Activated naive CD4-positive, alpha-beta T cell treated with anti-CD3 and anti-CD28 coated beads, Interleukin-2, amount 50 U/mL, for 24 hours (primary cell): ENCODE results near the gene KCNK1.

Source experiments
- H3K27ac Mint-ChIP-seq: one replicate; pipeline ENCODE4 v1.8.0; 2021; ENCODE audit warnings: mild to moderate bottlenecking, mixed read lengths
- H3K27me3 Mint-ChIP-seq: one replicate; pipeline ENCODE4 v1.8.0; 2021; ENCODE audit warnings: mixed read lengths
- H3K36me3 Mint-ChIP-seq: one replicate; pipeline ENCODE4 v1.8.0; 2021; ENCODE audit warnings: mixed read lengths
- H3K4me1 Mint-ChIP-seq: one replicate; pipeline ENCODE4 v1.8.0; 2021; ENCODE audit warnings: mixed read lengths
- H3K4me3 Mint-ChIP-seq: one replicate; pipeline ENCODE4 v1.8.0; 2021; ENCODE audit warnings: mild to moderate bottlenecking, mixed read lengths
- H3K9me3 Mint-ChIP-seq: one replicate; pipeline ENCODE4 v1.8.0; 2021; ENCODE audit warnings: mixed read lengths

Gene KCNK1

DNA sequence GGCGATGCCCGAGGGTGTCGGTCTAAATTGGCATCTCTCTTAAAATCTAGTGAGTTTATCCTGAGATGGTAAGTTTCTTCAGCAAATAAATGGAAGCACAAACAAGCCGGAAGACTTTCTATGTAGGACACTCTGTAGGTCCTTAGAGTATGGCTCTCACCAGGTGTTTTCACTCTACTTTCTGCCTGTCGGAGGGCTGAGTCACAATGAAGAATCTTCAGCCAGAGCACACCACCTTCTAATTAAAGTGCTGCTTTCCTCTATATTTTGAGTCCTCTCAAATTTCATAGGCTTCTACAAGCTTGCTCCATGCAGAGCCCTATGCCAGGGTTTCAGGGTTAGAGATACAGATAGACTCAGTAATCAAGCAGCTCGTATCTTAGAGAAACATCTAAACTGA, 27.1 kb downstream of the KCNK1 start:
- H3K27ac Mint-ChIP-seq = no peak overlapping the region
- H3K9me3 Mint-ChIP-seq = peaks cover 6% of the 10 kb centered on the region
- peaks cover 5% of the 10 kb centered on the region for H3K27me3 Mint-ChIP-seq
- no peaks in the 10 kb centered on the region for H3K36me3 Mint-ChIP-seq
- H3K4me1 Mint-ChIP-seq = no peaks in the 10 kb centered on the region
- H3K4me3 Mint-ChIP-seq = no peak overlapping the region

DNA sequence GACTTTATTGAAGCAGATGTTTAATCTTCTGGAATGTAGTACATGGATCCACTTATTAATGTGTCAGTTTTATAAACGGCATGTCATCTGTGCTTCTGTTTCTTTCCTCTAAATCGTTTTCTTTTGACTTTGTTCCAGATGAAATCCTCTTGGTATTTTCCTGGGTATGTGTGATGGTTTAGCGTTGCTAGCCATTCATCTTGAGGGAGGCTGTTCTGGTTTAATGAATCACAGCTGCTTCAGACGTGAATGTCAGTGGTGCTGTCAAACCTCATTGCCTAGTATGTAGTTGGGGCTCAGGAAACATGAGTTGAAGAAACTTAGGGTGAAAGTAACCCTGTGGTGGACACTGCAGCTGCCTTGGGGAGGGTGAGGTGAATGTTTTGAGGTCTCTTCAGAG, 33.2 kb downstream of the KCNK1 start:
- Mint-ChIP-seq H3K27ac (no peak overlapping the region), H3K27me3 (peaks cover 4% of the 10 kb centered on the region), H3K36me3 (no peaks in the 10 kb centered on the region), H3K4me3 (no peak overlapping the region), H3K9me3 (no peaks in the 10 kb centered on the region), H3K4me1 (no peaks in the 10 kb centered on the region)

DNA sequence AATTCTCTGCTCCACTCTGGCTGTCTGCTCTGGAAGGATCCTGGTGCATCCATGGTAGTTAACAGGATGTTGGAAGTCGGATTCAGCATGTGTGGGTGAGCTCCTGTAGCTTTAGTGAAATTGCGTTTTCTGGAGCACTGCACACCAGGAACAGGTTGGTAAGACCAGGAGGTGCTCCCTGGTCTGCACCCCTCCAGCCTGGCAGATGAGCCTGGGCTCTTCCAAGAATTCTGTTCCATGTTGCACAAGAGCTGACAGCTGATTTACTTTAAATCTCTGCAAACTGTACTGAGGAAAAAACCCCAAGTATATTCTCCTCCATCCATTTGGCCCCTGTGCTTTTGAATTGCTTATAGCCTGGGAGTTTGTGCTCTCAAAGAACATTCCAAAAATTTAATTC, 33.7 kb downstream of the KCNK1 start:
- Mint-ChIP-seq H3K9me3 (no peaks in the 10 kb centered on the region), H3K4me1 (no peaks in the 10 kb centered on the region), H3K36me3 (no peaks in the 10 kb centered on the region), H3K27me3 (peaks cover 4% of the 10 kb centered on the region), H3K27ac (no peak overlapping the region), H3K4me3 (no peak overlapping the region)

DNA sequence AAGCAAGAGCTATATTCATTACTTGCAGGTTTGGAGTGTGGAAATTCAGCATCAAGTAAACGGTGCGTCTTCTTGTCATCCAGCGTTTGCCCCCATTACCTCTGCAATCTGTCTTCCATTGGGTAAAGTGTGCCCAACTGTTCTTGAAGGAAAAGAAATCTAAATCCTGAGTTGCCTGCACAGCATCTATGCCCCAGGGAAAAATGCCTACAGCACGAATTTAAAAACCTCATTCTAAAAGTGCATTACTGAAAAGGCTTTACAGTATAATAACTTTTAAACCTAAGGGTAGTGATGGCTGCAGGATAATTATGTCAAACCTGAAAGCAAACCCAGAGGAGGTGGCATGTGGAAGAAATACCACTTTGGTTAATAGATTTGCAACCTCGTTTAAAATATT, 37.2 kb downstream of the KCNK1 start:
- Mint-ChIP-seq H3K4me3 (no peak overlapping the region), H3K4me1 (no peaks in the 10 kb centered on the region), H3K27ac (no peak overlapping the region)

DNA sequence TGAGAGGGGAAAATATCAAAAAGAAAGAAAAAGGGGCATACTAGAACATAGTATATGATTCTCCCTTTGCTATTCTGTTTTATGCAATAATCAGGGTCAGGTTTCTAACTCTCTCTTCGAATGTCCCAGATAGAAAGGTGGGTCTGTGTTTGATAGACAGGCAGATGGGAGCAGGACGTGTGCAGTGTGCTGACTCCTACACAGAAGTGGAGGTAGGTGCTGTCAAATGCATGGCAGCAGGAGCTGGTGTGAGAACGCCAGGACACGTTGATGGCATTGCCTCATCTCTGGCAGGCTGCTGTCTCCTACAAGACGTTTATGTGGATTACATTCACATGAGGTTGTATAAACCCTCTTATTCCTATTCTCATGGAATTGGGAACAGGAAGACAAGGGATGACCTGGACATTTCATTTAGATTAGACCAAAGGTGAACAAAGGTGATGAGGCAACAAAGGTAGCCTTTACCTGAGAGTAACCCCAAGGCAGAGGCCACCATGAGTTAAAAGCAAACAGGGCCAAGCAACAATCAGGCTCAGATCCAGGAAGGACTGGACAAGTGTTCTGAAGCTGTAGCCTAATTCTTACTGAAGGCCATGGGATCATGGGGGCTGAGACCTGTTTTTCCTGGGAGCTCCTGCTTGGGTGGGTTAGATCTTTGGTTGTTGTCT, 37.8 kb downstream of the KCNK1 start:
- no peaks in the 10 kb centered on the region for H3K4me1 Mint-ChIP-seq
- H3K27ac Mint-ChIP-seq = no peak overlapping the region
- H3K36me3 Mint-ChIP-seq = no peaks in the 10 kb centered on the region
- H3K4me3 Mint-ChIP-seq = no peak overlapping the region
- peaks cover 6% of the 10 kb centered on the region for H3K27me3 Mint-ChIP-seq
- H3K9me3 Mint-ChIP-seq = no peaks in the 10 kb centered on the region

More for the DNA sequence above, 37.2 kb downstream of the KCNK1 start:
- H3K27me3 Mint-ChIP-seq = peaks cover 7% of the 10 kb centered on the region
- H3K9me3 Mint-ChIP-seq = no peaks in the 10 kb centered on the region
- H3K36me3 Mint-ChIP-seq = no peaks in the 10 kb centered on the region

DNA sequence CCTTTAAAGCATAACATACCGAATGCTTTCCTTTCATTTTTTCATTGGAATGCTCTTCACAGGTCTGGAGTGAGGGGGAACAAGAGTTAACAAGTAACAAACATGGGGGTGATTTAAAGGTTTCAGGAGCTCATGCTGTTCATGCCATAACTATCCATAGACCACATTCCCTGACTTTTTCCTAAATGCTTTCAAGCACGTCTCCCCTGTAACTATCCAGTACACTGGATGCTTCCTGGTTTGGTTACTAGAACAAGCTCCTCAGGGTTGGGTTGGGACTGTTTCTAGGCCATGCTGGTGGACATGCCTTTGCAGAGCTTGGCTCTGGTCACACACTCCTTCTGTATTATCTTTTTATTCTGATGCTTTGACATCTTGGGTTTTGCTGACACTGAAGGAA, 38.6 kb downstream of the KCNK1 start:
- Mint-ChIP-seq H3K4me1 (no peaks in the 10 kb centered on the region), H3K27me3 (peaks cover 6% of the 10 kb centered on the region), H3K4me3 (no peak overlapping the region), H3K36me3 (no peaks in the 10 kb centered on the region), H3K27ac (no peak overlapping the region), H3K9me3 (no peaks in the 10 kb centered on the region)

DNA sequence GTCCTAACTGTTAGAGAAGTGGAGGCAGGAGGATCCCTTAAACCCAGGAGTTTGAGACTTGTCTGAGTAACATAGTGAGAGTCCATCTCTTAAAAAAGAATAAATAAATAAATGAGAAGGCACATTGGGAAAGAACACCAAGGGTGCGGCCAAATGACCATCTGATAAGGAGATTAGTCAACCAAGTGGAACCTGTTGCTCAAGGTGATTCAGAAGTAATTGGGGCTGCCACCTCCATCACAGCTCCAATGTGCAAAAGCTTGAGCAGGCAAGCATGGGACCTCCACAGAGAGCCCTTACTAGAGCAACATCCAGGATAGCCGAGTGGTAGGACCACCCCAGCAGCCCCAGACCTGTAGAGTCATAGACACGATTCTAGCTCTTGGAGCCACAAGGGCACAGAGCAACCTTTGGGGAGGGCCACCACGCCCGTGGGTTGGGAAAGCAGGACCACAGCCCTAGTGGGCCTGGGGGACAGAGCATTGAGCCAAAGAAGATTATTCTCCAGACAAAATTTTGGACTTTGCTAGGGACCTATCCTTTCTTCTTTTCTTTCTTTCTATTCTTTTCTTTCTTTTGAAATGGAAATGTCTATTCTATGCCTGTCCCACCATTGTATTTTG, 40.9 kb downstream of the KCNK1 start:
- no peak overlapping the region for H3K27ac Mint-ChIP-seq
- peaks cover 6% of the 10 kb centered on the region for H3K27me3 Mint-ChIP-seq
- H3K4me1 Mint-ChIP-seq = no peaks in the 10 kb centered on the region
- H3K9me3 Mint-ChIP-seq = no peaks in the 10 kb centered on the region
- no peaks in the 10 kb centered on the region for H3K36me3 Mint-ChIP-seq
- no peak overlapping the region for H3K4me3 Mint-ChIP-seq

DNA sequence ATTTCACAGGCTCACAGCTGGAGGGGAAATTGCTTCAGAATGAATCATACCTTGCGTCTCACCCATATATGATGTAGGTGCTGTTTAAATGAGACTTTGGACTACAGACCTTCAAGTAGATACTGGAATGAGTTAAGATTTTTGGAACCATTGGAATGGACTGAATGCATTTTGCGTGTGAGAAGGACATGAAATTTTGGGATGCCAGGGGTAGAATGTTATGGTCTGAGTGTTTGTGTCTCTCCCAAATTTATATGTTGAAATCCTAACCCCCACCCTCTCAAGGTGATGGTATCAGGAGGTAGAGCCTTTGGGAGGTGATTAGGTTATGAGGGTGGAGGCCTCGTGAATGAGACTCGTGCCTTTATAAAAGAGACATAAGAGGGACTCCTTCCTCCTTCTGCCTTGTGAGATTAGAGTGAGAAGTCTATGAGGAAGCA, 41.4 kb downstream of the KCNK1 start:
- Mint-ChIP-seq H3K27ac (no peak overlapping the region), H3K36me3 (no peaks in the 10 kb centered on the region), H3K9me3 (no peaks in the 10 kb centered on the region), H3K4me1 (no peaks in the 10 kb centered on the region), H3K4me3 (no peak overlapping the region), H3K27me3 (peaks cover 6% of the 10 kb centered on the region)

DNA sequence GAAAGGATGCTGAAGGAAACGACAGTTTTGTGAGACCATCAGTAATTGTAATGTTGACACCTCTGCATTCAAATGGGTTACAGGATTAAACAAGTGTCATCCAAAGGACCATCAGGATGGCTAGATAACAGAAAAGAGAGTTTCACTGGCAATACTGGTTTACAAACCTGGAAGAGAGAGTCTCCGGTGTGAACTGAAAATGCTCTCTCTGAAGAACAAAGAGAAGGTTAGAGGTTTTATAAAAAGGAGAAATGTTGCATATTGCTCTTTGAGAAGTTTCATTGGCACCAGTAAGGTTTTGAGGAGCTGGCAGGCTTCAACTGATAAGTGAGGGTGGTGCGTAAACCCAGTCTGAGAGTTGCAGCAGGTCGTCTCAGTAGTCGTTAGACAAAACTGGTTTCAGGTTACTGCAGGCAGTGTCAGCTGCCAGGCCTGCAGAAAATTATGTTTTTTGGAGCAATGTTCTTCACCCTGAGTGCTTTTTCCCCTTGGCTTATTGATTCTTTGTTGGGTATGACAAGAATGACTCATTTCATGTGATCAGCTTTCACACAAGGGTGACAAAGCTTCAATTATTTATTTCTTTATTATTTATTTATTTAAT, 42.2 kb downstream of the KCNK1 start:
- Mint-ChIP-seq H3K27ac (no peak overlapping the region), H3K4me3 (no peak overlapping the region), H3K9me3 (no peaks in the 10 kb centered on the region), H3K4me1 (no peaks in the 10 kb centered on the region), H3K36me3 (no peaks in the 10 kb centered on the region), H3K27me3 (peaks cover 7% of the 10 kb centered on the region)

DNA sequence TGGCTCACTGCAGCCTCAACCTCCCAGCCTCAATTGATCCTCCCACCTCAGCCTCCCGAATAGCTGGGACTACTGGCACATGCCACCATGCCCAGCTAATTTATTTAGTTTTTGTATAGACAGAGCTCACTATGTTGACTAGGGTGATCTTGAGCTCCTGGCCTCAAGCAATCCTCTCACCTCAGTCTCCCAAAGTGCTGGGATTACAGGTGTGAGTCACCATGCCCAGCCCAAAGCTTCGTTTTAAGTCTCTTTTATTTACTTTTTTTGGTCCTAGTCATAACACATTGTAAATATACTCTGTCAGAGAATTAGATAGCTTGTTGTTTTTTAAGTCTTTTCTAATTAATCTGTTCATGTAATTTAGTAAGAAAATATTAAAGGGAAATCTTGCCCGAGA, 42.8 kb downstream of the KCNK1 start:
- H3K27ac Mint-ChIP-seq = no peak overlapping the region
- no peak overlapping the region for H3K4me3 Mint-ChIP-seq
- no peaks in the 10 kb centered on the region for H3K4me1 Mint-ChIP-seq
- no peaks in the 10 kb centered on the region for H3K36me3 Mint-ChIP-seq
- H3K9me3 Mint-ChIP-seq = no peaks in the 10 kb centered on the region
- H3K27me3 Mint-ChIP-seq = peaks cover 7% of the 10 kb centered on the region

DNA sequence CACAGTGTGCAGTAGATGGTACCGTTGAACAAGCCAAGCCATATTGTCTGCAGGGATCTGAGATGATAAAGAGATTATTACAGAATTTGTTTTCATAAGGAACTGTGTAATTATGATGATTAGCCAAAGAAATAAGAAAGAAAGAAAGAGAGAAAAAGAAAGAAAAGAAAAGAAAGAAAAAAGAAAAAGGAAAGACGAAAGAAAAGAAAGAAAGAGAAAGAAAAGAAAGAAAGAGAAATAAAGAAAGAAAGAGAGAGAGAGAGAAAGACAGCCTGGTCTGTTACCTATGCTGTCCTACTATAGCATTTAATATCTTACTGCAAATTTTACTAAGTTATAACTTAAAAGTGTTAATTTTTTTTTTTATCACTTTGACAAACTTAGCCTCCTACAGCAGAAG, 43.6 kb downstream of the KCNK1 start:
- Mint-ChIP-seq H3K9me3 (no peaks in the 10 kb centered on the region), H3K36me3 (no peaks in the 10 kb centered on the region)

DNA sequence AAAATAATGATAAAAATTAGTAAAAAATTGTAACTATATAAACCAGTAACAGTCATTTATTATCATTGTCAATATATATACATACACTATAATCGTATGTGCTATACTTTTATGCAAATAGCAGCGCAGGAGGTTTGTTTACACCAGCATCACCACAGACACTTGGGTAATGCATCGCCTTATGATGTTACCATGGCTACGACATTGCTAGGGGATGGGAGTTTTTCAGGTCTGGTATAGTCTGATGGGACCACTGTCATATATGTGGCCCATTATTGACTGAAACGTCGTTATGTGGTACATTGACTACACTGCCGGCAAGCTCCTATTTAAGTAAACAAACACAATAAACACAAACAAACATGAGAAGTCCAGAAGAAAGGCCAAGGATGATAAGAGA, 45.6 kb downstream of the KCNK1 start:
- no peak overlapping the region for H3K4me3 Mint-ChIP-seq
- no peaks in the 10 kb centered on the region for H3K4me1 Mint-ChIP-seq
- no peak overlapping the region for H3K27ac Mint-ChIP-seq
- H3K36me3 Mint-ChIP-seq = no peaks in the 10 kb centered on the region
- H3K27me3 Mint-ChIP-seq = peaks cover 7% of the 10 kb centered on the region
- no peaks in the 10 kb centered on the region for H3K9me3 Mint-ChIP-seq

More for the DNA sequence above, 43.6 kb downstream of the KCNK1 start:
- H3K27me3 Mint-ChIP-seq = peaks cover 7% of the 10 kb centered on the region
- H3K4me1 Mint-ChIP-seq = no peaks in the 10 kb centered on the region
- no peak overlapping the region for H3K4me3 Mint-ChIP-seq
- no peak overlapping the region for H3K27ac Mint-ChIP-seq

DNA sequence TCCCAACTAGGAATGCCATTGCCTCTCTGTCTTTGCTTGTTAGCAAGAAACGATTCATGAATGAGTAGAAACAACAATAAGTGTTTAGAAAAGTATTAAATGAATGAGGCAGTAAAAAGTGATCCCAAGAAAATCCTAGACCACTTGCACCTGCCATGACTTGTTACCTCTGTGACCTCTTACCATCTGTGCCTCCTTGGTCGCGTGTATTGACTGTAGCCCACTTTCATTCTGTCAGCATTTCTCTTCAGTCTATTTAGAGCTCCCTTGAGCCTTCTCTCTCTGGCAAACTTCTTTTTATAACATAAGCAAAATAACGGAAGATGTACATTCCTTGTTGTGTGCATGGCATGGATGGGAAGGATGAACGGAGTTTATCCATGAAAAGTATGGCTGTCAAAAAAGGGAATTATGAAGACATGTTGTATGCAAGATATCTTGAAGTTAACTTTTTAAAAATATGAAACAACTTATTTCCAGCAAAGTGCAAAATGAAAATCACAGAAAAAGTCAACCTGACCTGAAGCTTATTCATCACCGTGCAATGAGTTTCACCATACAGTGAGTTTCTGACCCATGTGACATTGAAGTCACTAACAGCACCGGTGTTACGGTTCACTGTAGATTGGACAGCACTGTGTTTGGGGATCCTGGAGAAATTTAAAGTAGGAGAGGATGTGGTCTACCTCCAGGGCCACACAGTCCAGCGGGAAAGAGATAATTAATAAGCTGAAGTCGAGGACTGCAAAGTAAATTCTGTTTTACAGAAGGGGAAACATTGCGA, 47.7 kb downstream of the KCNK1 start:
- Mint-ChIP-seq H3K4me3 (no peak overlapping the region), H3K36me3 (no peaks in the 10 kb centered on the region), H3K27me3 (peaks cover 3% of the 10 kb centered on the region), H3K4me1 (no peaks in the 10 kb centered on the region), H3K27ac (no peak overlapping the region), H3K9me3 (no peaks in the 10 kb centered on the region)

DNA sequence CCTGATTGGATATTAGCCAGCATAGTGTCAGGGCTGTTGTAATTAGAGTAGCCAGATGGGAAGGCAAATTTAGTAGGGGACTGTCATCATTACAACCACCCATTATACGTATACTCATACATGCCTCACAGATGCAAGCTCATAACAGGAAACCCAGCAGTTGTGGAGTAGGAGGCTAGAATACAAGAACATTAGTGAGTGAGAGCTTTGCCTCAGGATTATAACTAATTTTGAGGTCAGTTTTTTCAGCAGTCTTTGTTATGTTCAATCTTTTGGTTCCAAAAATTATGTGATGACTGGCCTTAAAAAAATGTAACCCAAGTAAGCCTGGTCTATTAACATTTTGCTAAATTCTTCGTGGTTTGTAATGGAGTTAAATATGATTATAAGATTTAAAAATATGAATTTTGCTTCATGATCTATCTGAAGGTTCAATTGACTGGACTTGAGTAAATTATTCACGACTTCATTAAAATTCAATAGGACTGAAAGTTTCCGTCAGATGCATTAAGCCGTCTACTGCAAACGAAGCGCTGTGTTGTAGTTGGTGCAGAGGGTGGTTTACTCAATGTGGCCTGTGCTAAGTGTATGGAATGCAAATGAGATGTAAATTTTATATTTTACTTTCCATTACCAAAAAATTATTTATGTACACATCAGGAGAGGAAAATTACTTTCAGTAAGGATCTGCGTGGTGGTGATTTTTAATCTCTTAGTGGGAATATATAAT, 48.8 kb downstream of the KCNK1 start:
- H3K27ac Mint-ChIP-seq = no peak overlapping the region
- no peaks in the 10 kb centered on the region for H3K4me1 Mint-ChIP-seq
- no peak overlapping the region for H3K4me3 Mint-ChIP-seq
- no peaks in the 10 kb centered on the region for H3K9me3 Mint-ChIP-seq
- H3K36me3 Mint-ChIP-seq = no peaks in the 10 kb centered on the region
- H3K27me3 Mint-ChIP-seq = peaks cover 3% of the 10 kb centered on the region

DNA sequence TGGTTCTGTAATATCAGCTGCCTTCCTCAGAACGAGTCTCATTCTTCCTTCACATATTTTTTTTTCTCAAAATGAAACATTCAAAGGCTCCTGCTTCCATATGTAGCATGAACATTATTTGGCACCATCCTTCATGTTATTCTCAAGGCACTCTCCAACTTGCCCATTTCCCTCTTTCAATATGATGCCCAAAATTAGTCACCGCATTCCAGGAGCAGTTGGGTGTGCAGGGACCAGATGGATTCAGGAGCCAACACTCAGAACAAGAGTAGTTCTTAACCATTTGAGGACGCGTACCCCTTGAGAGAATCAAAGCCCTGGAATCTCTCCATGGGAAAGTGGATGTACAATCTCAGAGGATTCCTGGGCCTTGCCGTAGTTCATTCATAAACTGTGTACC, 50.3 kb downstream of the KCNK1 start:
- Mint-ChIP-seq H3K36me3 (no peaks in the 10 kb centered on the region), H3K4me1 (no peaks in the 10 kb centered on the region), H3K27me3 (peaks cover 3% of the 10 kb centered on the region), H3K4me3 (no peak overlapping the region), H3K9me3 (no peaks in the 10 kb centered on the region), H3K27ac (no peak overlapping the region)
